GM21526 (cell line): ENCODE results near the gene GNAL.
"Not testable (repeated sequence)": the region's sequence is repeated elsewhere in the genome, so short reads cannot be mapped to it uniquely, and the experiment has no call there.

Experiments
- ATAC-seq: cut with Tn5 transposase; IDR thresholded peaks from one replicate; pipeline ENCODE4 v1.9.1; 2021; ENCODE audit warnings: moderate library complexity; ENCODE audit not compliant: unreplicated experiment, low FRiP score

Gene GNAL

GRCh38 chr18:11834772-11835171, 145.7 kb downstream of the GNAL start:
- ATAC-seq: no peak

- ATAC-seq: no peak
Measured at GRCh38 chr18:11839556-11839955, 150.5 kb downstream of the GNAL start.

- no peak for ATAC-seq
Measured at GRCh38 chr18:11840493-11840892, 151.4 kb downstream of the GNAL start.

GRCh38 chr18:11842562-11842961, 153.5 kb downstream of the GNAL start:
- ATAC-seq: no peak

- ATAC-seq: no peak
Measured at GRCh38 chr18:11844436-11844835, 155.4 kb downstream of the GNAL start.

- ATAC-seq: no peak
Measured at GRCh38 chr18:11845654-11846053, 156.6 kb downstream of the GNAL start.

- ATAC-seq: no peak
Measured at GRCh38 chr18:11847811-11848210, 158.7 kb downstream of the GNAL start.

- ATAC-seq: no peak
Measured at GRCh38 chr18:11849279-11849678, 160.2 kb downstream of the GNAL start.

GRCh38 chr18:11849841-11850634, 161.0 kb downstream of the GNAL start:
- no peak for ATAC-seq

- ATAC-seq: peak; percentile 10
Measured at GRCh38 chr18:11850821-11851145, 161.7 kb downstream of the GNAL start.

- ATAC-seq: peak; percentile 91
Measured at GRCh38 chr18:11851146-11851805, 162.2 kb downstream of the GNAL start, which contains the start of gene CHMP1B. CHMP1B (plus strand) TSS chr18:11851413; CDS start chr18:11851512, 99 bp downstream.

GRCh38 chr18:11851806-11852337, 162.8 kb downstream of the GNAL start:
- ATAC-seq: no peak

- ATAC-seq: not testable (repeated sequence)
Measured at GRCh38 chr18:11854554-11854953, 165.5 kb downstream of the GNAL start.

GRCh38 chr18:11857177-11857887, 168.3 kb downstream of the GNAL start:
- no peak for ATAC-seq

GRCh38 chr18:11859282-11859830, 170.3 kb downstream of the GNAL start:
- ATAC-seq: no peak

- ATAC-seq: no peak
Measured at GRCh38 chr18:11859903-11860407, 170.9 kb downstream of the GNAL start.

GRCh38 chr18:11860594-11861450, 171.8 kb downstream of the GNAL start:
- no peak for ATAC-seq

- ATAC-seq: no peak
Measured at GRCh38 chr18:11861583-11862288, 172.7 kb downstream of the GNAL start.

- ATAC-seq: no peak
Measured at GRCh38 chr18:11862468-11863137, 173.5 kb downstream of the GNAL start.
